GM12875 (cell line): ENCODE data around the gene JMJD6.
"Not testable (repeated sequence)": the region's sequence is repeated elsewhere in the genome, so short reads cannot be mapped to it uniquely, and the experiment has no call there.

Source experiments
- H3K4me3 ChIP-seq: one replicate; pipeline ENCODE4 v1.5.1; 2011; ENCODE audit warnings: low read depth, low read length, control low read depth
- CTCF ChIP-seq: IDR thresholded peaks from 2 replicates; pipeline ENCODE4 v1.5.1; 2011; ENCODE audit warnings: low read depth, mild to moderate bottlenecking, control low read depth, inconsistent platforms, low read length, moderate library complexity, borderline replicate concordance; ENCODE audit not compliant: insufficient read depth

JMJD6 gene

DNA sequence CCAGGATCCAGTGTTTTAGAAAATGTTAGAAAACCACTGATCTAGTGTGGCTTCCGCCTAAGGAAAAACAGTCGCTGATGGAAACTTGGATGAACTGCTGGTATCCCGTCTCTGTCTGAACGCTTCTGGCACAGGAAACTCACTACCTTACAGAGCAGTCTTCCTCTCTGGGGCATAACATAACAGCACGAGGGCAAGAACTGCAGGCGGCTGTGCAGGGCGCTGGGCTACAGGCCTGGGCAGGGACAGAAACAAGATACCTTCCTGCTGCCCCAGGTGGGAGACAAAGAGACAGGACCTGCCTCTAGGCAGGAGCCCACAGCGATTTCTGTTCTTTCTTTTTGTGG lies 26.2 kb downstream of the JMJD6 start:
- no peak overlapping the region for H3K4me3 ChIP-seq
- TF ChIP-seq CTCF = no peak

DNA sequence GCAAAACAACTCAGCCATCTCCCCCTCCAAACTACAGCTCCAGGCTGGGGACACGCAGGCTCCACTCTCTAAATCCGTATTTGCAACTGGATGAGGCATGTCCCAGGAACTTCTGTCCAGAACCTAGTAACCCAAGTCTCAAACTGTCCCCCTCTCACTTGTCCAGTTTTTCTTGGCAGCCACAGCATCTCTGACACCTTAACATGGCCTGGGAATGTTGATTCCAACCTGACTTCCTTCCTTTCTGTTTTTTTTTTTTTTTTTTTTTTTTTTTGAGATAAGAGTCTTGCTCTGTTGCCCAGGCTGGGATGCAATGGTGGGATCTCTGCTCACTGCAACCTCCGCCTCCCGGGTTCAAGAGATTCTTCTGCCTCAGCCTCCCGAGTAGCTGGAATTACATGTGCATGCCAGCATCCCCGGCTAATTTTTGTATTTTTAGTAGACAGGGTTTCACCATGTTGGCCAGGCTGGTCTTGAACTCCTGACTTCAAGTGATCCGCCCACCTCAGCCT lies 27.9 kb downstream of the JMJD6 start:
- H3K4me3 ChIP-seq = not testable (repeated sequence)

GRCh38 chr17:76697702-76698465 lies 28.5 kb downstream of the JMJD6 start:
- TF ChIP-seq CTCF = no peak
- no peak overlapping the region for H3K4me3 ChIP-seq

DNA sequence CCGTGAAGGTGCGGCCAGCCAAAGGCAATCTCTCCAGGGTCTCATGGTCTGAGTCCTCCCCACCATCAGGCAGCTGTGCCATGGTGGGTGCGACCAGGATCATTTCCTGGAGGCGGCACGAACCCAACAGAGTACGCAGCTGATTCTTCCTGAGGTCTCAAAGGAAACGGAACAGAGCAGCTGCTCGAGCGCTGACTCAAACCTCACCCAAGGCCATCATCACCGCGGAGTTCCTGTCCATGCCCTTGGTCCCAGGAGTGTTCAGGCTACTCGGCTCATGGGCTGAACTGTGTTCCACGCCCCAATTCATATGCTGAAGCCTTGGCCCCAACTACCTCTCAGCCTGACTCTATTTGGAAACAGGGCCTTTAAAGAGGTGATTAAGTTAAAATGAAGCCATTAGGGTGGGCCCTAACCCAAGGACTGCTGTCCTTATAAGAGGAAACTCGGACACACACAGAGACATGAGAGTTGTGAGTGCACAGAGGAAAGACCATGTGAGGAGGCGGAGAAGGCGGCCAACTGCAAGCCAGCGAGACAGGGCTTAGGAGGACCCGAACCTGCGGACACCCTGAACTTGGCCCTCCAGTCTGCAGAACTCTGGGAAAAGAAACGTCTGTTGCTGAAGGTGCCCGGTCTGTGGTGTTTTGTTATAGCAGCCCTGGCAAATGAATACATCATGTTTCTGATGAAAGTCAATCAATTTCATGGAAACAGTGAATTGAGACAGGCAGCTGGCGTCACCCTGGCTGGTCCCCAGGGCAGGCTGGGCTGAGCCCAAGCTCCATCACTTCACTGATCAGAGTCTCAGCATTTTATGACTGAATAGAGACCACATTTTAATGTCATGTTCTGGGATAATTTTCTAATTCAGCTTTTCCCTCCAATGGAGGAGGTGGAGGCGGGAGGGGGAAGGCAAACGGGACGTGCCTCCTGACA lies 29.4 kb downstream of the JMJD6 start:
- no peak for TF ChIP-seq CTCF
- no peak overlapping the region for H3K4me3 ChIP-seq

GRCh38 chr17:76695059-76695831 lies 31.2 kb downstream of the JMJD6 start:
- TF ChIP-seq CTCF = no peak
- H3K4me3 ChIP-seq = no peak overlapping the region

DNA sequence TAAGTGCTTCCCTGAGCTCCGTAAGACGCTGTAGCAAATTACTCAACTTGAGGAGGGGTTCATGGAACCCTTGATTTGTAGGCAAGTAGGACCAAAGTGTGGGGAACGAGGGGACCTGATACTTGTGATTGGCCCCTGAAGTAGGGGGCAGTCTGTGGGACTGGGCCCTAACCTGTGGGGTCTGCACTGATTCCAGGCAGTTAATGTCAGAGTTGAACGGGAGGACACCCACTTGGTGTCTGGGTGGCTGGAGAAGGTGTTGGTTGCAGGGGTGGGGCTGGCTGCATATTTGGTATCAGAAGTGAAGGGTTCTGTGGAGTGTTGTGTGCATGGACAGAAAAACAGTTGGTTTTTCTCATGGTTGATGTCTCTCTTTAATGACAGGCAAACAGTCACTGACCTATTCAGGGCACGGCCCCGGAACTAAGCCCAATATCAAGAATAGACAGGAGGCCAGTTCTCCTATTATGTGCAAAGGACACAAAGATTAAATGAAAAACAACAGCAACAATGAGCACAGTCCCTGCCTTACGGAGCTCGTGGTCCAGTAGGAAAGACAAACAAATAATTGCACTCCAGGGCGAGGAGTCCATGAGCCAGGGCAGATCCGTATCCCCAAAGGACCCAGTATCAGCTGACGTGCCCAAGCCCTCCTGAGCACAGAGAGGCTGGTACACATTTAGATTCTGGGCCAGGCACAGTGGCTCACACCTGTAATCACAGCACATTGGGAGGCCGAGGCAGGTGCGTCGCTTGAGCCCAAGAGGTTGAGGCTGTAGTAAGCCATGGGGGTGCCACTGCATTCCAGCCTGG lies 34.8 kb downstream of the JMJD6 start:
- TF ChIP-seq CTCF = no peak

More for the DNA sequence above, 34.8 kb downstream of the JMJD6 start:
- no peak overlapping the region for H3K4me3 ChIP-seq
